Osteoblast (primary cell): ENCODE measurements around the gene AKAP13. TPM values are rescaled to one million over a fixed set of nuclear protein-coding genes. Genes with fewer than 3 reads are reported as not detected.

Experiments used
- DNase-seq: peaks from one replicate; pipeline ENCODE4 v3.0.0; 2011; ENCODE audit warnings: low spot score, mixed read lengths; ENCODE audit not compliant: insufficient read length; ENCODE audit errors: missing footprints
- H2AFZ ChIP-seq: 2 replicates; pipeline ENCODE4 v1.6.0; 2011; ENCODE audit warnings: mild to moderate bottlenecking, low read length
- H3K27ac ChIP-seq: 2 replicates; pipeline ENCODE4 v1.5.1; 2011; ENCODE audit warnings: mild to moderate bottlenecking, low read depth, low read length, moderate library complexity
- H3K27me3 ChIP-seq: 2 replicates; pipeline ENCODE4 v1.6.0; 2012; ENCODE audit warnings: mild to moderate bottlenecking, control low read depth, inconsistent platforms, low read length, moderate library complexity; ENCODE audit not compliant: insufficient read depth
- H3K36me3 ChIP-seq: 2 replicates; pipeline ENCODE4 v1.5.1; 2011; ENCODE audit warnings: mild to moderate bottlenecking, low read length, control low read depth, moderate library complexity; ENCODE audit not compliant: insufficient read depth
- H3K4me1 ChIP-seq: 2 replicates; pipeline ENCODE4 v1.5.1; 2011; ENCODE audit warnings: mild to moderate bottlenecking, low read length, control low read depth, moderate library complexity; ENCODE audit not compliant: insufficient read depth
- H3K4me2 ChIP-seq: 2 replicates; pipeline ENCODE4 v1.6.0; 2011; ENCODE audit warnings: mild to moderate bottlenecking, low read length; ENCODE audit not compliant: insufficient read depth
- H3K4me3 ChIP-seq: fragments of 200-600 bp; sonication (generic); 3 replicates; pipeline ENCODE4 v1.5.1; 2012; ENCODE audit warnings: mild to moderate bottlenecking, low read length, inconsistent platforms; ENCODE audit not compliant: insufficient read depth
- H3K79me2 ChIP-seq: 2 replicates; pipeline ENCODE4 v1.6.0; 2012; ENCODE audit warnings: mild to moderate bottlenecking, low read length, control low read depth, inconsistent platforms; ENCODE audit not compliant: insufficient read depth
- H3K9me3 ChIP-seq: 2 replicates; pipeline ENCODE4 v1.5.1; 2011; ENCODE audit warnings: low read depth, low read length, control low read depth
- H4K20me1 ChIP-seq: 2 replicates; pipeline ENCODE4 v1.6.0; 2012; ENCODE audit warnings: mild to moderate bottlenecking, low read length, control low read depth; ENCODE audit not compliant: insufficient read depth
- total RNA-seq: library from RNA; depleted of rRNA; stranded (reverse); fragments of >200 nt; gene quantifications from 2 replicates; pipeline ENCODE4 v1.2.3, GENCODE V29; 2012
- TF ChIP-seq, protein P1 (sequence below): IDR thresholded peaks from 2 replicates; pipeline ENCODE4 v1.5.1; 2011; ENCODE audit warnings: mild to moderate bottlenecking, low read depth, low read length, moderate library complexity; ENCODE audit errors: extremely low read depth

The AKAP13 gene
- total RNA-seq, 1 donor = 77.1 TPM

DNA sequence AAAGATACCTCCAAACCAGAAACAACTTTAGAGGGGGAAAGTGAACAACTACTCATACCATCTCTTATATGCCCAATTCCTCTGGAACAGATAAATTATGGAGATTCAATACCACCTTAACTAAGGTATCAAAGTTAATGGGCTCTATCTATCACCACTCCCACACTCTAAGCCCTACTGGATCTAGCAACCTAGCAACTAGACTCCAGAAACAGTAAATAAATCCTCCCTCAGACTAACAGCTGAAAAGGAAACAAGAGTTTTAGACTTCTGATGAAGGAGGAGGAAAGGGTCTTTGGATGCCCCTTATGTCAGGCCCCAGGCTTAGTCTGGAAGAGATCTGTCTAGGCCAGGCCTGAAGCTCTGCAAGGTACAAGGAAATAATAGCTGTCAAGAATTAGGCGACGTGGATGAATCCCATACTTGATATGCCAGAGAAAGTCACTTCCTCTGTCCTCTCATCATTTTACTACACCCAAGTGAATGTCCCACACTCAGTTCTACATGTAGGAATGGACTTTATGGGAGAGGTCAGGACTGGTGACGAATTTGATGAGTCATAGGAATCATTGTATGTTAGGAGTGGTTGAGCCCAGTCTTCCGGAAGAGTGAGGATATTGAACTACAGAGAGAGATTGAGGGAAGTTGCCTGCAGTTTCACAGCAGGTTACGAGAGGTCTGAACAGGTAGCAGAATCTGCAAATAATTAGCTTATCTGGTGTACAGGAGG, 113.8 kb downstream of the AKAP13 start:
- no peak overlapping the region for H3K4me3 ChIP-seq
- peak overlapping the region; percentile 86 for H3K27ac ChIP-seq
- DNase-seq = peak; percentile 90
- no peaks in the 10 kb centered on the region for H3K36me3 ChIP-seq
- no peaks in the 10 kb centered on the region for H3K27me3 ChIP-seq
- peaks cover 11% of the 10 kb centered on the region for H3K4me1 ChIP-seq
- H3K9me3 ChIP-seq = no peaks in the 10 kb centered on the region
- H3K4me2 ChIP-seq = peak overlapping the region; percentile 39
- no peak overlapping the region for H2AFZ ChIP-seq
- peaks cover 21% of the 10 kb centered on the region for H4K20me1 ChIP-seq
- H3K79me2 ChIP-seq = peaks cover 77% of the 10 kb centered on the region
- TF ChIP-seq, protein P1, sequence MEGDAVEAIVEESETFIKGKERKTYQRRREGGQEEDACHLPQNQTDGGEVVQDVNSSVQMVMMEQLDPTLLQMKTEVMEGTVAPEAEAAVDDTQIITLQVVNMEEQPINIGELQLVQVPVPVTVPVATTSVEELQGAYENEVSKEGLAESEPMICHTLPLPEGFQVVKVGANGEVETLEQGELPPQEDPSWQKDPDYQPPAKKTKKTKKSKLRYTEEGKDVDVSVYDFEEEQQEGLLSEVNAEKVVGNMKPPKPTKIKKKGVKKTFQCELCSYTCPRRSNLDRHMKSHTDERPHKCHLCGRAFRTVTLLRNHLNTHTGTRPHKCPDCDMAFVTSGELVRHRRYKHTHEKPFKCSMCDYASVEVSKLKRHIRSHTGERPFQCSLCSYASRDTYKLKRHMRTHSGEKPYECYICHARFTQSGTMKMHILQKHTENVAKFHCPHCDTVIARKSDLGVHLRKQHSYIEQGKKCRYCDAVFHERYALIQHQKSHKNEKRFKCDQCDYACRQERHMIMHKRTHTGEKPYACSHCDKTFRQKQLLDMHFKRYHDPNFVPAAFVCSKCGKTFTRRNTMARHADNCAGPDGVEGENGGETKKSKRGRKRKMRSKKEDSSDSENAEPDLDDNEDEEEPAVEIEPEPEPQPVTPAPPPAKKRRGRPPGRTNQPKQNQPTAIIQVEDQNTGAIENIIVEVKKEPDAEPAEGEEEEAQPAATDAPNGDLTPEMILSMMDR = no peak

DNA sequence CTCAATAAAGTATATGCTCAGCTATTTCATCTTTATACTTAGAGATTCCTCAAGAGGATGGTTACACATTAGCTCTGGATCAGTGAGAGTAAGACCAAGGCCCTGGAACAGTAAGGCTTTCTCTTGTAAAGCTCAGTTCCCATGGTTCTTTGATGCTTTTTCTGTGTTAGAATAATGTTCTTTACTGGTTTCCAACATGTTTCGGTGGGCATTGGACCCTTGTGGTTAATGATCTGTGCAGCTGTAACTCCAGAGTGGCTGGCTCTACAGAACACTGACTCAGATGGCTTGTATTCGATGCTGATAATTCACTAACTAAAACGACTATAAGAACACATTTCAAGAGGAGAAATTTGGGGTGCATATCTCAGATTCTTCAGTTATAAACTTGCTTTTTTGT, 114.7 kb downstream of the AKAP13 start:
- DNase-seq = no peak
- no peaks in the 10 kb centered on the region for H3K9me3 ChIP-seq
- TF ChIP-seq, protein P1 = no peak
- peaks cover 11% of the 10 kb centered on the region for H3K4me1 ChIP-seq
- H3K27me3 ChIP-seq = no peaks in the 10 kb centered on the region
- peaks cover 77% of the 10 kb centered on the region for H3K79me2 ChIP-seq
- no peak overlapping the region for H3K4me2 ChIP-seq
- H2AFZ ChIP-seq = no peak overlapping the region
- H3K36me3 ChIP-seq = no peaks in the 10 kb centered on the region
- peaks cover 27% of the 10 kb centered on the region for H4K20me1 ChIP-seq
- H3K27ac ChIP-seq = no peak overlapping the region
- no peak overlapping the region for H3K4me3 ChIP-seq

DNA sequence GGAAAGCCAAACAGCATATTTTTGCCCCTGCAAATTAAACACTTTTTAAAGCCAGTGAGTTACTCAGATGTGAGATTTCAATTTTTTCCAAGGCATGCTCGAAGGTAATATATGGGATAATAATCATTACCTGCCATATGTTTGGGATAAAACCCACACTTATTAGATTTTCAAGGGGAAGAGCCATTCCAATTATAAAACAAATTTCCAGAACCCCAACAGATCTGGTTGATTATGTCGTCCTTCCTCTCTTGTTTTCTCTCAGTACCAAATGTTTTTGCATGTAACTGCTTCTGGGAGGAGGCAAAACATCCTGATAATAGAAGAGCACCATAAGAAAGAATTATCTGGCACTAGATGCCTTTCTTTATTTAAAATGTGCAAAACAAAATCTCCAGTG, 115.1 kb downstream of the AKAP13 start:
- no peak overlapping the region for H3K4me3 ChIP-seq

DNA sequence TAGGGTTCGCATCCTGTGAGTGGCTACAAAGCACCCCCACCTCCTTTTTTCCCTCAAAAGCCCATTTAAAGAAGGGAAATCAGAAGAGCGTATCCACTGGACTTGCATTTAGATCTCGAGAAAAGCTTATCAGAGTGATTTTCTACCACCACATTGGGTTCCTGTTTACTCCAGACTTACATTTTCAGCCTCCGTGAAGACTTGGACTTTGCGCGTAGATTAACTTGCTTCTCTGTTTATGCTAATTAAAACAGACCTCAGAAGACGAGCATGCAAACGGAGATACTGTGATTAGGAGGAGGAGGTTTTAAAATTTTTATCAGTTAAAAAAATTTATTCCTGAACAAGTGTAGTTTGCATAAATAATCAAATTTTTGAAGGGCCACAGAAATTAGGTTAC, 115.7 kb downstream of the AKAP13 start:
- H4K20me1 ChIP-seq = peaks cover 32% of the 10 kb centered on the region
- H3K36me3 ChIP-seq = no peaks in the 10 kb centered on the region
- H3K4me1 ChIP-seq = peaks cover 11% of the 10 kb centered on the region
- H2AFZ ChIP-seq = no peak overlapping the region
- H3K79me2 ChIP-seq = peaks cover 77% of the 10 kb centered on the region
- H3K27me3 ChIP-seq = no peaks in the 10 kb centered on the region
- no peak for DNase-seq
- H3K9me3 ChIP-seq = no peaks in the 10 kb centered on the region
- no peak overlapping the region for H3K4me2 ChIP-seq
- no peak overlapping the region for H3K27ac ChIP-seq
- H3K4me3 ChIP-seq = no peak overlapping the region
- TF ChIP-seq, protein P1 = no peak

More for the DNA sequence above, 115.1 kb downstream of the AKAP13 start:
- Histone ChIP-seq H3K4me1 (peaks cover 11% of the 10 kb centered on the region), H3K27me3 (no peaks in the 10 kb centered on the region), H3K79me2 (peaks cover 77% of the 10 kb centered on the region), H2AFZ (no peak overlapping the region), H3K4me2 (no peak overlapping the region), H4K20me1 (peaks cover 28% of the 10 kb centered on the region), H3K36me3 (no peaks in the 10 kb centered on the region), H3K27ac (no peak overlapping the region), H3K9me3 (no peaks in the 10 kb centered on the region)
- TF ChIP-seq, protein P1 = no peak
- DNase-seq = no peak
